Naive B cell (primary cell): Measurements from ENCODE around the gene ZFPM1. TPM values are rescaled to one million over a fixed set of nuclear protein-coding genes. Genes with fewer than 3 reads are reported as not detected.
A peak's percentile ranks its signal among the peaks of the same experiment; 100 is the strongest.

Source experiments
- ATAC-seq, 2 donors: fragments of 150-1000 bp; cut with Tn5 transposase; 2 replicates each; pipeline ENCODE4 v1.10.0; 2021; ENCODE audit warnings: low read depth in 2 of 2, mild to moderate bottlenecking in 2 of 2, moderate library complexity in 2 of 2
- DNase-seq: peaks from one replicate; pipeline ENCODE4 v3.0.0; 2022
- H3K27ac Mint-ChIP-seq, 6 donors: one replicate each; pipeline ENCODE4 v1.8.0; 2020 to 2022; ENCODE audit warnings: mild to moderate bottlenecking in 6 of 6, mixed read lengths in 6 of 6, moderate library complexity in 5 of 6, inconsistent platforms in 2 of 6
- H3K27me3 Mint-ChIP-seq, 3 donors: one replicate each; pipeline ENCODE4 v1.8.0; 2021 to 2022; ENCODE audit warnings: mixed read lengths in 3 of 3, mild to moderate bottlenecking in 1 of 3
- H3K36me3 Mint-ChIP-seq, 2 donors: one replicate each; pipeline ENCODE4 v1.8.0; 2020 to 2022; ENCODE audit warnings: mixed read lengths in 2 of 2, inconsistent platforms in 1 of 2, mild to moderate bottlenecking in 1 of 2
- H3K4me1 Mint-ChIP-seq, 3 donors: one replicate each; pipeline ENCODE4 v1.8.0; 2020 to 2022; ENCODE audit warnings: mixed read lengths in 3 of 3, inconsistent platforms in 1 of 3, mild to moderate bottlenecking in 1 of 3, moderate library complexity in 1 of 3
- H3K4me3 Mint-ChIP-seq, 8 donors: one replicate each; pipeline ENCODE4 v1.8.0; 2020 to 2022; ENCODE audit warnings: mild to moderate bottlenecking in 8 of 8, mixed read lengths in 8 of 8, moderate library complexity in 8 of 8, inconsistent platforms in 2 of 8
- H3K9me3 Mint-ChIP-seq, 7 donors: one replicate each; pipeline ENCODE4 v1.8.0; 2020 to 2022; ENCODE audit warnings: mixed read lengths in 7 of 7, mild to moderate bottlenecking in 5 of 7, inconsistent platforms in 2 of 7, moderate library complexity in 1 of 7
- polyA plus RNA-seq, 6 donors: library from polyadenylated mRNA; unstranded; fragments of 300-500 nt; fragmentation: Illumina TruSeq; gene quantifications; one replicate each; pipeline ENCODE4 v1.2.3, GENCODE V29; 2021; ENCODE audit warnings: low read depth in 6 of 6

The ZFPM1 gene
- polyA plus RNA-seq, 6 donors from 2014 or later: 0.09 to 0.46 (median 0.28) TPM

DNA sequence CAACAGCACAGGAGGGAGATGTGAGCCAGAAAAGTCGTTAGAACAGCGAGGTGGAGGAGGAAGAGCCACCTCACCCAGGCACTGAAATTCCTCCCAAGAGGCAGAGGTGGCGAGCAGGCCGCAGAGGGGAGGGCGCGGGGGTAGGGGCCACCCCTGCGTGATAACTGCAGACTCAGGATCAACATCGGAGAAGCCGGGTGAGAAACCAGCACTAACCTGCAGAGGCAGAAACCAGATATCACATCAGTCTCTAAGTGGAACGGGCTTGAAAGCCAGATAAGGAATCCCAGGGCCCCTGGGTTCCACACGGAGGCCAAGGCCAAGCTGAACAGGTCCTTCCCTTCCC, 77.8 kb downstream of the ZFPM1 start:
- peak overlapping the region in 3 of 8 donors; percentile 13 to 79 (median 56) for H3K4me3 Mint-ChIP-seq
- no peaks in the 10 kb centered on the region for H3K27me3 Mint-ChIP-seq
- H3K9me3 Mint-ChIP-seq: no peaks in the 10 kb centered on the region
- H3K36me3 Mint-ChIP-seq: no peaks in the 10 kb centered on the region
- H3K4me1 Mint-ChIP-seq: peaks cover 8 to 12% (median 8%) of the 10 kb centered on the region in 3 donors
- DNase-seq: no peak
- no peak for ATAC-seq
- H3K27ac Mint-ChIP-seq: peak overlapping the region in 2 of 6 donors; percentile 36 to 63

DNA sequence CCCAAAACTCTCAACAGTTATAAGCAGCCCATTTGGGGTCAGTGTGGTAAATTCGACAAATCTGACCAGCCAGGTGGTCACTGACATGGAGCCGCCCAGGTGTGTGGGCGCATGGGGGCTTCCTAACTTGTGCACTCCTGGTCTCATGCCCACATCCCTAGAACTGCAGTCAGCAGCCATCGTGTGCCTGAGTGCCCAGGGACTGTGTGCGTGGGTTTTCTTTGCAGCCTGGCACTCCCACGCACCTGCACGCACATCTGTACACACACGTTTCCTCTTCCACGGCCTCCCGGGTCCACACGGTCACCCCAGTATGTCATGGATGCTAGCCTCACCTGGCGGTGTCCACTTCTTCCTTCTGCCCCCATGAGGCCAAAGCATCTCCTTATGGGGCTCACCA, 78.3 kb downstream of the ZFPM1 start:
- H3K27me3 Mint-ChIP-seq: no peaks in the 10 kb centered on the region
- H3K27ac Mint-ChIP-seq: no peak overlapping the region
- peaks cover 11 to 15% (median 13%) of the 10 kb centered on the region in 3 donors for H3K4me1 Mint-ChIP-seq
- H3K36me3 Mint-ChIP-seq: no peaks in the 10 kb centered on the region
- ATAC-seq (no peak), DNase-seq (no peak)
- peak overlapping the region in 1 of 8 donors; percentile 79 for H3K4me3 Mint-ChIP-seq
- no peaks in the 10 kb centered on the region for H3K9me3 Mint-ChIP-seq

DNA sequence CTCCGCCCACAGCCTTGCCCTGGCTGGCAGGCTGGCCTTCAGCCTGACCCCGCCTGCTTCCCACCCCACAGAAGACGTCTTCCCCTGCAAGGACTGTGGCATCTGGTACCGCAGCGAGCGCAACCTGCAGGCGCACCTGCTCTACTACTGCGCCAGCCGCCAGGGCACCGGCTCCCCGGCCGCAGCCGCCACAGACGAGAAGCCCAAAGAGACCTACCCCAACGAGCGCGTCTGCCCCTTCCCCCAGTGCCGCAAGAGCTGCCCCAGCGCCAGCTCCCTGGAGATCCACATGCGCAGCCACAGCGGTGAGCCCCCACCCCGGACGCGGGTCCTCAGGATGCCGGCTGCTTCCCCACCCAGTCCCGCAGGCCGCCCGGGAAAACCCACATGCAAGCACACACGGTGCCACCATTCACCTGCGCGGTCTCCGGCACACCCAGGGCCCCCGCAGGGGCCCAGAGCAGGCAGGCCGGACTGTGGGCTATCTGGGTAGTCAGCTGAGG, 78.9 kb downstream of the ZFPM1 start:
- no peaks in the 10 kb centered on the region for H3K27me3 Mint-ChIP-seq
- ATAC-seq: no peak
- H3K27ac Mint-ChIP-seq: no peak overlapping the region
- H3K4me3 Mint-ChIP-seq: peak overlapping the region in 2 of 8 donors; percentile 51 to 67
- H3K9me3 Mint-ChIP-seq: no peaks in the 10 kb centered on the region
- peaks cover 11 to 15% (median 13%) of the 10 kb centered on the region in 3 donors for H3K4me1 Mint-ChIP-seq
- no peak for DNase-seq
- H3K36me3 Mint-ChIP-seq: no peaks in the 10 kb centered on the region

DNA sequence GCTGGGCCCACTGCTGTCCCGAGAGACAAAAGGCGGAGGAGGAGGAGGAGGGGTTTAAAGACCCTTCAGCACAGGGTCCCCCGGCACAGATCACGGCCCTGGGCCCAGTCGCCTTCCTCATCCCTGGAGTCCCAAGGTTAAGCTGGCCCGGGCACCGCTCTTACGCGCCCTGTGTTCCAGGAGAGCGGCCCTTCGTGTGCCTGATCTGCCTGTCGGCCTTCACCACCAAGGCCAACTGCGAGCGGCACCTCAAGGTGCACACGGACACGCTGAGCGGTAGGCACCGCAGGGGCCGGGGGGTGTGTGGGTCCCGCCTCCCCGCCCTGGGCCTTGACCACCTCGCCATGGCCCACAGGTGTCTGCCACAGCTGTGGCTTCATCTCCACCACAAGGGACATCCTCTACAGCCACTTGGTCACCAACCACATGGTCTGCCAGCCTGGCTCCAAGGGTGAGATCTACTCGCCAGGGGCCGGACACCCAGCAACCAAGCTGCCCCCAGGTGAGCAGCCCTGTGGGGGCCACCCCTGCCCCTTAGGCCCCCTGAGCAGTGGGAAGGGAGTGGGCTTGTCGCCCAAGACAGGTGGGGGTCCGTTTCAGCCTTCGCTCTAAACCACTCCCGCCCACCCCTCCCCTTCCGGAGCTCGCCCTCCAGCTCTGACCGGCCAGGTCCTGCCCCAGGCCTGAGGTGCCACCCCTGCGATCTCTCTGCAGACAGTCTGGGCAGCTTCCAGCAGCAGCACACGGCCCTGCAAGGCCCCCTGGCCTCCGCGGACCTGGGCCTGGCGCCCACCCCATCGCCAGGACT, 79.6 kb downstream of the ZFPM1 start:
- H3K9me3 Mint-ChIP-seq: no peaks in the 10 kb centered on the region
- H3K27me3 Mint-ChIP-seq: no peaks in the 10 kb centered on the region
- no peaks in the 10 kb centered on the region for H3K36me3 Mint-ChIP-seq
- peaks cover 12 to 15% (median 14%) of the 10 kb centered on the region in 3 donors for H3K4me1 Mint-ChIP-seq
- ATAC-seq: no peak
- H3K4me3 Mint-ChIP-seq: peak overlapping the region in 1 of 8 donors; percentile 40
- no peak for DNase-seq
- H3K27ac Mint-ChIP-seq: no peak overlapping the region

DNA sequence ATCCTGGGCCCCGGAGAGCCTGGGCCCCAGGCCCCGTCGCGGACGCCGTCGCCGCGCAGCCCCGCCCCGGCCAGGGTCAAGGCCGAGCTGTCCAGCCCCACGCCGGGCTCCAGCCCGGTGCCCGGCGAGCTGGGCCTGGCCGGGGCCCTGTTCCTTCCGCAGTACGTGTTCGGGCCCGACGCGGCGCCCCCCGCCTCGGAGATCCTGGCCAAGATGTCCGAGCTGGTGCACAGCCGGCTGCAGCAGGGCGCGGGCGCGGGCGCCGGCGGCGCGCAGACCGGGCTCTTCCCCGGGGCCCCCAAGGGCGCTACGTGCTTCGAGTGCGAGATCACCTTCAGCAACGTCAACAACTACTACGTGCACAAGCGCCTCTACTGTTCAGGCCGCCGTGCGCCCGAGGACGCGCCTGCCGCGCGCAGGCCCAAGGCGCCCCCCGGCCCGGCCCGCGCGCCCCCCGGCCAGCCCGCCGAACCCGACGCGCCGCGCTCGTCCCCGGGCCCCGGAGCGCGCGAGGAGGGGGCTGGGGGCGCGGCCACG, 80.4 kb downstream of the ZFPM1 start:
- H3K27me3 Mint-ChIP-seq: peaks cover 0 to 4% (median 0%) of the 10 kb centered on the region in 3 donors
- no peak overlapping the region for H3K27ac Mint-ChIP-seq
- no peaks in the 10 kb centered on the region for H3K36me3 Mint-ChIP-seq
- peaks cover 15 to 20% (median 17%) of the 10 kb centered on the region in 3 donors for H3K4me1 Mint-ChIP-seq
- ATAC-seq (no peak), DNase-seq (no peak)
- no peaks in the 10 kb centered on the region for H3K9me3 Mint-ChIP-seq
- H3K4me3 Mint-ChIP-seq: no peak overlapping the region

DNA sequence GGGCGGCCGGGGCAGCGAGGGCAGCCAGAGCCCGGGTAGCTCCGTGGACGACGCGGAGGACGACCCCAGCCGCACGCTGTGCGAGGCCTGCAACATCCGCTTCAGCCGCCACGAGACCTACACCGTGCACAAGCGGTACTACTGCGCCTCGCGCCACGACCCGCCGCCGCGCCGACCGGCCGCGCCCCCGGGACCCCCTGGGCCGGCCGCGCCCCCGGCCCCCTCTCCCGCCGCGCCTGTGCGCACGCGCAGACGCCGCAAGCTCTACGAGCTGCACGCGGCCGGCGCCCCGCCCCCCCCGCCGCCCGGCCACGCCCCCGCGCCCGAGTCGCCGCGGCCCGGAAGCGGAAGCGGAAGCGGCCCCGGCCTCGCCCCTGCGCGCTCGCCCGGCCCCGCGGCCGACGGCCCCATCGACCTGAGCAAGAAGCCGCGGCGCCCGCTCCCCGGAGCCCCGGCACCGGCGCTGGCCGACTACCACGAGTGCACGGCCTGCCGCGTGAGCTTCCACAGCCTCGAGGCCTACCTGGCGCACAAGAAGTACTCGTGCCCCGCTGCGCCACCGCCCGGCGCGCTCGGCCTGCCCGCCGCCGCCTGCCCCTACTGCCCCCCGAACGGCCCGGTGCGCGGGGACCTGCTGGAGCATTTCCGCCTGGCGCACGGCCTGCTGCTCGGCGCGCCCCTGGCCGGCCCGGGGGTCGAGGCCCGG, 81.0 kb downstream of the ZFPM1 start:
- Mint-ChIP-seq H3K4me3 (peak overlapping the region in 2 of 8 donors; percentile 42 to 75), H3K4me1 (peaks cover 15 to 22% (median 21%) of the 10 kb centered on the region in 3 donors), H3K27me3 (peaks cover 0 to 11% (median 0%) of the 10 kb centered on the region in 3 donors), H3K27ac (peak overlapping the region in 2 of 6 donors; percentile 34 to 66), H3K9me3 (no peaks in the 10 kb centered on the region), H3K36me3 (no peaks in the 10 kb centered on the region)
- DNase-seq (peak; percentile 78), ATAC-seq (peak; percentile 89 to 90)

DNA sequence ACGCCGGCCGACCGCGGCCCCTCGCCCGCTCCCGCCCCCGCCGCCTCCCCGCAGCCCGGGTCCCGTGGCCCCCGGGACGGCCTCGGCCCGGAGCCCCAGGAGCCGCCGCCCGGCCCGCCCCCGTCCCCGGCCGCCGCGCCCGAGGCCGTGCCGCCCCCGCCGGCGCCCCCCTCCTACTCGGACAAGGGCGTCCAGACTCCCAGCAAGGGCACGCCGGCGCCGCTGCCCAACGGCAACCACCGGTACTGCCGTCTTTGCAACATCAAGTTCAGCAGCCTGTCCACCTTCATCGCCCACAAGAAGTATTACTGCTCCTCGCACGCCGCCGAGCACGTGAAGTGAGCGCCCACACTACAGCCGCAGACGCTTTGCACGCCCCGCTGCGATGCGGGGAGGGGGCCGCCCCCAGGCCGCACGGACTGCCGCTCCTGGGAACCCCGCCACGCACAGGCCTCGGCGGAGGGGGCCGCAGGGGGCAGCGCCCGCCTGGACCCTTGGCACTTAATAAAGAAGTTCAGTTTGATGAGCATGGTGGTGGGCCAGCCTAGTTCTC, 81.6 kb downstream of the ZFPM1 start:
- Mint-ChIP-seq H3K36me3 (no peaks in the 10 kb centered on the region), H3K27ac (peak overlapping the region in 4 of 6 donors; percentile 52 to 84 (median 68)), H3K4me1 (peaks cover 15 to 22% (median 21%) of the 10 kb centered on the region in 3 donors)

DNA sequence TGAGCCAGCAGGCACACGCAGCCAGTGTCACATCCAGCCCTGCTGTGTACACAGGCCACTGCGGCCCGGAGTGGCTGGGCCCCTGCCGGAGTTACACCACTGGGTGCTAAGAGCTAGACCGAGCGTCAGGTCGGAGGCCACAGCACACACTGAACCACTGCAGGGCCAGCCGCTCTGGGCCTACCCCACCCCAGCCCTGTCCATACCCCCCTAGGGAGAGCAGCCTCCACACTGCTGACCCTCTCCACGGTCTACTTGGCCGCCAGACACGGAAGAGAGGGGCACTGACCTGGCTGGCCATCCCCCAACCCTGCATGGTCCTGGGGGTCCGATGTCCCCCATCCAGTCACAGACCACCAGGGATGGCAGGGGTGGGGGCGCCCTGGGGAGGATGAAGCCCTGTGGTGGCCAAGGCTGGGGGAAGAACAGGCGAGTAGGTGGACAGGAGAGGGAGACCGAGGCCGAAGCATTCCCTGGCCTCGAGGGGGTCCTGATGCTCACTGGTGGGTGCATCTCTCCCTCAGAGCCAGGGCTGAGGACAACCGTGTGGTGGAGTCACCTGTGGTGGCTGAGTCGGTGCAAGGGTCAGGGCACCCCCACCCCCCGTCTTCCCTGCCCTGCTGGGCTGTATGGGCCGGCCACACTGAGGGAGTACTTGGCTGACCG, 82.2 kb downstream of the ZFPM1 start:
- Mint-ChIP-seq H3K9me3 (no peaks in the 10 kb centered on the region), H3K4me1 (peaks cover 15 to 22% (median 21%) of the 10 kb centered on the region in 3 donors)
- no peak for DNase-seq

More for the DNA sequence above, 81.6 kb downstream of the ZFPM1 start:
- ATAC-seq (peak; percentile 23 to 32), DNase-seq (no peak)
- peaks cover 0 to 17% (median 0%) of the 10 kb centered on the region in 3 donors for H3K27me3 Mint-ChIP-seq
- H3K9me3 Mint-ChIP-seq: no peaks in the 10 kb centered on the region
- H3K4me3 Mint-ChIP-seq: peak overlapping the region; percentile 75 to 90 (median 82)

DNA sequence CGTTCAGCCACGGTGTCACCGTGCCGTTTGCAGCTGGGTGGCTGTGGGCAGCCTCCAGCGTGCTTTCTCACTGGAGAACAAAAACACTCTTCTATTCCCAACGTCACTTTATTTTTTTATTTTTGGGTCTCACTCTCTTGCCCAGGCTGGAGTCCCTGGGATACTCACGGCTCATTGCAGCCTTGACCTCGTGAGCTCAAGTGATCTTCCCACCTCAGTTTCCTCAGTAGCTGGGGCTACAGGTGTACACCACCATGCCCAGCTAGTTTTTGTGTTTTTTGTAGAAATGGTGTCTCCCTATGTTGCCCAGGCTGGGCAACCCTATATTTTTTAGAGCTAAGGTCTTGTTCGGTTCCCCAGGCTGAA, 82.8 kb downstream of the ZFPM1 start:
- Mint-ChIP-seq H3K27me3 (peaks cover 0 to 22% (median 0%) of the 10 kb centered on the region in 3 donors), H3K4me1 (peaks cover 15 to 22% (median 21%) of the 10 kb centered on the region in 3 donors), H3K27ac (peak overlapping the region; percentile 66 to 86 (median 70)), H3K4me3 (peak overlapping the region; percentile 45 to 90 (median 78)), H3K36me3 (no peaks in the 10 kb centered on the region), H3K9me3 (no peaks in the 10 kb centered on the region)
- DNase-seq (no peak), ATAC-seq (no peak)

More for the DNA sequence above, 82.2 kb downstream of the ZFPM1 start:
- Mint-ChIP-seq H3K4me3 (peak overlapping the region; percentile 75 to 90 (median 82)), H3K27me3 (peaks cover 0 to 20% (median 0%) of the 10 kb centered on the region in 3 donors), H3K27ac (peak overlapping the region; percentile 41 to 75 (median 60)), H3K36me3 (no peaks in the 10 kb centered on the region)
- no peak for ATAC-seq

DNA sequence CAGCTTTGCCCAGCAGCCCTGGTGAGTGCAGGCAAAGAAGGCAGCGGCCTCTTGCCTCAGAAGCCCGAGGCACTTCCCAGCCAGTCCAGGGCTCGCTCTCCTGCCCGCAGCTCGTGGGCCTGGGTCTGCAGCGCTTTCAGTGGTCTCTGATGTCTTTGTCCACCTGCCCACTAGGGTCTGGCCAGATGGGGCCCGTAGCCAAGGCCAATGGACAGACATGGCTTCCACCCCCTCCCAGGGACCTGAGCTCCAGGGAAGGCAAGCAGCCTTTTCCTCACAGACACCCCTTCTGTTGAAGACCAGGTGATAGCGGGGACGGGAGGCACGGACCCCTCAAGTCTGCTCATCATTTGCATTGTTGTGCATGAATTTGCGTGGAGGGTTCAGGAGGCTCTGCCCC, 83.4 kb downstream of the ZFPM1 start:
- Mint-ChIP-seq H3K27me3 (peaks cover 0 to 26% (median 0%) of the 10 kb centered on the region in 3 donors), H3K4me1 (peaks cover 15 to 22% (median 21%) of the 10 kb centered on the region in 3 donors), H3K36me3 (no peaks in the 10 kb centered on the region), H3K27ac (peak overlapping the region in 1 of 6 donors; percentile 86), H3K4me3 (peak overlapping the region in 5 of 8 donors; percentile 15 to 87 (median 80)), H3K9me3 (no peaks in the 10 kb centered on the region)
- ATAC-seq: no peak
- DNase-seq: no peak

DNA sequence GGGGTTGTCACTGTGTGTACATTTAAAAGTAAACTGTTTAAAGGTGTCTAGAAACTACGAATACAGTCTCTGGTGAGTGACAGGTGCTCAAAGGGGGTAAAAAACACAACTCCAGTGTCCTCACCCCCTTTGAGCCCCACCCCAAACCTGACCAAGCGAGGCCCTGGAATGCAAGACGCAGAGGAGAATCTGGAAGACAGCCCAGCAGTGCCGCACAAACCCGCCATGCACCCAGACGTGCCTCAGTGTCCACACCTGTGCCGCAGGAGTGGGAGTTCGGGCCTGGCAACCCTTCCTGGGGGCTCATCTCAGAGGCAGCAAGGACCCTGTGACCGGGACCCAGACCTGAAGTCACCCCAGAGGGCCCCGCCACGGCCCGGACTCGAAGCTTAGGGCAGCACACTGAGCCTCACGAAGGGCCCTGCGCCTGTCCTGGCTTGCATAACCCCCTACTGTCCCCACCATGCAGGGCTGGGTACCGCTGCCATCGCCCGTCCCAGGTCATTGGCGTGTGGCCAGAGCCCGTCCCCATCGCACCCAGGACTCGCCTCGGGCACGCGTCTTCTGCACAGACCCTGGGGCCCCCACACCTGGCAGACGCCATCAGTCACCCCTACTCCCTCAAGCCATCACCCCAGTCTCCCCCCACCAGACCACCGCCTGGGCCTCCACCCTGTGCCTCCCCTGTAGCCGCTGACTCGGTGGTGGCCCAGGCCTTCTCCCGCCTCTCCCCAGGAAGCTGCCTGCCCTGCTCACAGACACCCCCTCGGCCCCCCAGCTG, 84.1 kb downstream of the ZFPM1 start:
- peaks cover 15 to 22% (median 21%) of the 10 kb centered on the region in 3 donors for H3K4me1 Mint-ChIP-seq

DNA sequence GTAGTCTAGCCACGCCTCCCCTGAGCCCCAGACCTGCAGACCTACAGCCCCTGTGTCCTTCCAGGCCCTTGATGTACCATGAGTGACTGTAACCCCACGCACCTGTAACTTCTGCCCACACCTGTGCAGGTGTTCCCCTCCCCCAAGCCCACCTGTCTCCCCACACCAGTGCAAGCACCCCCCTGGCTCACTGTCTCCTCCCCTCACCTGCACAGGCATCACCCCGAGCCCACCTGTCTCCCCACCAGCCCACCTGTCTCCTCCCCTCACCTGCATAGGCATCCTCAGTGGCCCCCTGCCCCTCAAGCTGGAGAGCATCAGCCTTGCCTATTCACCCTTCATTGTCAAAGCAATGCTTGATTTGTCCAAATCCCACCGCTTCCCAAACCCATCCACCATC, 84.8 kb downstream of the ZFPM1 start:
- peak overlapping the region in 2 of 8 donors; percentile 55 to 56 for H3K4me3 Mint-ChIP-seq
- peaks cover 0 to 8% (median 3%) of the 10 kb centered on the region in 7 donors for H3K9me3 Mint-ChIP-seq
- DNase-seq: no peak
- no peaks in the 10 kb centered on the region for H3K36me3 Mint-ChIP-seq
- H3K27ac Mint-ChIP-seq: no peak overlapping the region
- peaks cover 15 to 22% (median 21%) of the 10 kb centered on the region in 3 donors for H3K4me1 Mint-ChIP-seq
- ATAC-seq: no peak
- peaks cover 0 to 33% (median 0%) of the 10 kb centered on the region in 3 donors for H3K27me3 Mint-ChIP-seq

More for the DNA sequence above, 84.1 kb downstream of the ZFPM1 start:
- Mint-ChIP-seq H3K36me3 (no peaks in the 10 kb centered on the region), H3K27me3 (peaks cover 0 to 30% (median 0%) of the 10 kb centered on the region in 3 donors), H3K4me3 (peak overlapping the region in 2 of 8 donors; percentile 55 to 87), H3K27ac (peak overlapping the region in 1 of 6 donors; percentile 20), H3K9me3 (peaks cover 0 to 3% (median 0%) of the 10 kb centered on the region in 7 donors)
- no peak for DNase-seq
- no peak for ATAC-seq
